Ovary (tissue), 3 donors: ENCODE data around the gene FBXL19.

Source experiments
- CTCF ChIP-seq, 3 donors: fragments of 450-650 bp in 2 of 3; fragments of 200-600 bp in 1 of 3; IDR thresholded peaks; one replicate each; pipeline versions ENCODE4 v1.5.1 to v1.8.0; 2016 to 2022; ENCODE audit warnings: antibody characterized with exemption in 3 of 3, mild to moderate bottlenecking in 1 of 3
- EP300 ChIP-seq: sonication (generic); formaldehyde crosslinking; IDR thresholded peaks from one replicate; pipeline ENCODE4 v1.6.1; 2017; ENCODE audit warnings: antibody characterized with exemption
- POLR2A ChIP-seq: fragments of 450-650 bp; IDR thresholded peaks from one replicate; pipeline ENCODE4 v1.6.1; 2017; ENCODE audit warnings: antibody characterized with exemption, mild to moderate bottlenecking, moderate library complexity
- donor health status: DM: no; HTN: no; CAD: no.

DNA sequence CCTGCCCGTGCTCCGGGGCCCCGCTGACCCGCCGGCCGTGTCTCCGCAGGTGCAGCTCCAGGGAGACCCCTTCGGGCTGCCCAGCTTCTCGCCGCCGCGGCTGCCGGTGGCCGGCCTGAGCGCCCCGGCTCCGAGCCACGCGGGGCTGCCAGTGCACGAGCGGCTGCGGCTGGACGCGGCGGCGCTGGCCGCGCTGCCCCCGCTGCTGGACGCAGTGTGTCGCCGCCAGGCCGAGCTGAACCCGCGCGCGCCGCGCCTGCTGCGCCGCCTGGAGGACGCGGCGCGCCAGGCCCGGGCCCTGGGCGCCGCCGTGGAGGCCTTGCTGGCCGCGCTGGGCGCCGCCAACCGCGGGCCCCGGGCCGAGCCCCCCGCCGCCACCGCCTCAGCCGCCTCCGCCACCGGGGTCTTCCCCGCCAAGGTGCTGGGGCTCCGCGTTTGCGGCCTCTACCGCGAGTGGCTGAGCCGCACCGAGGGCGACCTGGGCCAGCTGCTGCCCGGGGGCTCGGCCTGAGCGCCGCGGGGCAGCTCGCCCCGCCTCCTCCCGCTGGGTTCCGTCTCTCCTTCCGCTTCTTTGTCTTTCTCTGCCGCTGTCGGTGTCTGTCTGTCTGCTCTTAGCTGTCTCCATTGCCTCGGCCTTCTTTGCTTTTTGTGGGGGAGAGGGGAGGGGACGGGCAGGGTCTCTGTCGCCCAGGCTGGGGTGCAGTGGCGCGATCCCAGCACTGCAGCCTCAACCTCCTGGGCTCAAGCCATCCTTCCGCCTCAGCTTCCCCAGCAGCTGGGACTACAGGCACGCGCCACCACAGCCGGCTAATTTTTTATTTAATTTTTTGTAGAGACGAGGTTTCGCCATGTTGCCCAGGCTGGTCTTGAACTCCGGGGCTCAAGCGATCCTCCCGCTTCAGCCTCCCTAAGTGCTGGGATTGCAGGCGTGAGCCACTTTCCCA is 21.1 kb upstream of the FBXL19 start:
- TF ChIP-seq EP300 = no peak
- TF ChIP-seq CTCF (IDR thresholded peaks at IDR 0.05) = peak in 2 of 3 donors; percentile 49 to 55
- peak; percentile 13 for TF ChIP-seq POLR2A
